HG03439 (cell line): ENCODE measurements around the gene SLC27A6.
"Not testable (repeated sequence)": the region's sequence is repeated elsewhere in the genome, so short reads cannot be mapped to it uniquely, and the experiment has no call there.

Experiments used
- ATAC-seq: cut with Tn5 transposase; IDR thresholded peaks from one replicate; pipeline ENCODE4 v1.9.1; 2021; ENCODE audit warnings: mild to moderate bottlenecking, moderate library complexity; ENCODE audit not compliant: unreplicated experiment

Gene SLC27A6, protein sequence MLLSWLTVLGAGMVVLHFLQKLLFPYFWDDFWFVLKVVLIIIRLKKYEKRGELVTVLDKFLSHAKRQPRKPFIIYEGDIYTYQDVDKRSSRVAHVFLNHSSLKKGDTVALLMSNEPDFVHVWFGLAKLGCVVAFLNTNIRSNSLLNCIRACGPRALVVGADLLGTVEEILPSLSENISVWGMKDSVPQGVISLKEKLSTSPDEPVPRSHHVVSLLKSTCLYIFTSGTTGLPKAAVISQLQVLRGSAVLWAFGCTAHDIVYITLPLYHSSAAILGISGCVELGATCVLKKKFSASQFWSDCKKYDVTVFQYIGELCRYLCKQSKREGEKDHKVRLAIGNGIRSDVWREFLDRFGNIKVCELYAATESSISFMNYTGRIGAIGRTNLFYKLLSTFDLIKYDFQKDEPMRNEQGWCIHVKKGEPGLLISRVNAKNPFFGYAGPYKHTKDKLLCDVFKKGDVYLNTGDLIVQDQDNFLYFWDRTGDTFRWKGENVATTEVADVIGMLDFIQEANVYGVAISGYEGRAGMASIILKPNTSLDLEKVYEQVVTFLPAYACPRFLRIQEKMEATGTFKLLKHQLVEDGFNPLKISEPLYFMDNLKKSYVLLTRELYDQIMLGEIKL

DNA sequence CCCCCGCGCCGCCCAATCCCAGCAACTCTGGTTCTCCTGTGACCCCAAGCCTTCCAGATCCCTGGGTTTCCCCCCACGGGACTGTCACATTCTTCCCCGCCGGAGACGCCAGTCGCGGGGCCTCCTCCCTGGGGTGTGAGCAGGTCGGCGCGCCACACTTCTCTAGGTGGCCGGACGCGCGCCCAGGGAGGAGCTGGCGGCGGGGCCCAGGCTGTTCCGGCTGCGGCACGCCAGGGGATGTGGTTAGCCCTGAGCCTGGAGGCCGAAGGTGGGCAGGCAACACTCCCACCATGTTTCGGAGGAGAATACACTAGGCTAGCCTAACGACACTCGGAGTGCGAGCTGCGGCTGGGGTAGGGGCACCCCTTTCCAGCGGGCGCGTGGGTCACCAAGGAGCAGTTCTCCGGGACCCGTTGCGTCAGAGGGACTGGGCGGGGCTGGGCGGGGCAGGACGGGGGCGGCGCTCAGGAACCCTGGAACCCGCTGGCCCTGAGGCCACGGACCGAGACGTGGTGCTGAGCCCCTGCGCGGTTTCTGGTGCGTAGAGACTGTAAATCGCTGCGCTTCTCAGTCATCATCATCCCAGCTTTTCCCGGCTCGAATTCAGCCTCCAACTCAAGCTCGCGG is at the start of gene SLC27A6:
SLC27A6 (plus strand) TSS at position 478 of the 627 bp plus-strand sequence. CDS start 650 bp downstream, outside the sequence.
- ATAC-seq: no peak

DNA sequence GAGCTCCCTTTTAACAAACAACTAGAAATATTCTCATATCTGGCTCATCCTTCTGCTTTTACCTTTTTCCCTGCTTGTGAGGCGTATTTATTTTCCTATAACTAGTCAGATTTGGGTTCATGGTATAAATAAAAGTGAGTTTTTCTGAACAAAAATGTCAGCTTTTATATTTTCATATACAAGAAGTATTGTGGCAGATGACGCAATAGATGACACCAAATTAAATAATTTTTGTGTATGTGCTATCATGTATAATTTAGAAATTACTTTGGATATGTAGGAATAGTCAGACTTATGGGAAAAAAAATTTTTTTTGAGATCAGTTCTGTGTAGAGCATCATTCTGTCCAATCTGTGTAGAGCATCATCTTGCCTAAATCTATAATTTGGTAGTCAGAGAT is 45.7 kb upstream of the SLC27A6 start:
- ATAC-seq: no peak

DNA sequence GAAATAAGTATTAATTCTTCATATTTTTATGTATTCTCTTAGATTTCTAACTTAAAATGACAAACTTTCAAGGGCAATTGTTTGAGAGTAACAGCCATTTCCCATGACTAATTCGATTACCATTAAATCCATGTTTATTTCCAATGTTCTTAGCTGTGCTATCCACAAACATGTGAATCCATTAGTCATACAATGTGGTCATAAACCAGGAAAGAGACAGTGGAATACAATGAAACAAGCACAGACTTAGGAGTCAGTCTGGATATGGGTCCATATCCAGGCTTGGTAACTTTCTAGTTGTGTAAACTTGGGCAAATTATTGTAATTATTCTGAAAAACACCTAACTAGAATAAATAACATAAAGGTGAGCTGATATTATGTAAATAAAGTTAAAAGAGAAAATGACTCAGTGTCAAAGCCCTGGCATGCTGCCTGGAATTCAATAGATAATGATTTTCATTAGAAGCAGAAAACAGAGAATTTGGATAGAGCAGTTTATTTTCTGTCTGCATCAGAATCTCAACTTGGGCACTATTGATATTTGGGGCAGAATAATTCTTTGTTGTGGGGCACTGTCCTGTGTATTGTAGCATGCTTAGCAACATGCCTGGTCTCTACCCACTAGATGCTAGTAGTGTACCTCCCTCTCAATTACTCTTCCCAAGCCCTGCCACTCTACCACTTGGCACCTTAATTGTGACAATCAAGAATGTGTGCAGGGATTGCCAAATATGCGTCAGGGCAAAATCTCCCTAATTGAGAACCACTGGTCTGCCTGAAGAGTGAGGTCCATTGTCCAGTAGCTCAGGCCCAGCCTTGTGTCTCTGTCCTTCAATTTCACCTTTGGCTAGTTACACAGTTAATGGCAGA is 44.7 kb upstream of the SLC27A6 start:
- ATAC-seq: no peak

DNA sequence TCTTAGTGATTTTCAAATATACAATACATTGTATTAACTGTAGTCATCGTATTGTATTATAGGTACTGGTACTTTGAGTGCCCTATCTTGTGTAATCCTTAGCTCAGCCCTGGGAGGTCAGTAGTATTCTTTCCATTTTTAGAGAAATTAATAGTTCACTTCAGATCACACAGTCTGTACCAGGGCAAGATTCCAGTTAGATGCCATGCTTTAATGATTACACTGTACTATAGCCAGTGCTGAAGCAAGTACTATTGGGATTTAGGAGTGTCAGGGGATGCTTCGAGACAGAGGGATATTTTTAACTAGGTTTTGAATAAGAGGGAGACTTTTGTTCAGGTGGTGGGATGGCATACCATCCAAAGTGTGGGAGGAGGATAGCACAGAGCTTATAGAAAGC is 41.0 kb upstream of the SLC27A6 start:
- no peak for ATAC-seq

DNA sequence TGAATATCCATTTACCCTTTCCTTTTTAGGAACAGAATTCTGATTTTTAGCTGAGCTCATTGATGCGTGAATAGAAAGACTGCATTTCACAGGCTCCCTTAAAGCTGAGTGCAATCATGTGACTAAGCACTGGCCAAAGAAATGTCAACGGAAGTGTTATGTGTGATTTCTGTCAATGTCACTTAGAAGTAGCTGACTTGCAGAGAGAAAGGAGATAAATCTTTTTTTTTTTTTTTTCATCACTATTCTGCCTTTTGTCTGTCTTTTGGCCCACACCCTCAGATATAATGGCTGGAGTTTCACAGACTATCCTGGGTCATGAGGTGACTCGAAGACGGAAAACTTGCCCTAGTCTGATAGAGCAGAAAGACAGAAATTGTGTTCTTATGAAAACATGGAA is 39.3 kb upstream of the SLC27A6 start:
- ATAC-seq: no peak

DNA sequence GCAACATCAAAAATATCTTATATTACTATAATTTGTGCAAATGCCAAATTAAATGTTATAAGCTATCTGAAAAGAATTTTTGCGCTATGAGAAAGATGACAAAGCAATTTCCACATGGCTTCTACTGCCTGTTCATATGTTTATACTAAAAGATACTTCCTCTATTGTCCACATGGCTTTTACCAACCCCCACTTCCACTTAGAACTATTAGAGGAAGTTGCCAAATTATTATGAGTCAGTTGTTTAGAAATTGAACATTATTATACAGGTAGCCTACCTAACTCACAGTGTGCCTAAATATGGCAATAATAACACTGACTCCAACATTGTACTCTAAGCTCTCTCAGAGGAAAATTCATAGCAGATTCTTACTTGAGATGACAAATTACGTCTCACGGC is 37.6 kb upstream of the SLC27A6 start:
- ATAC-seq: no peak

DNA sequence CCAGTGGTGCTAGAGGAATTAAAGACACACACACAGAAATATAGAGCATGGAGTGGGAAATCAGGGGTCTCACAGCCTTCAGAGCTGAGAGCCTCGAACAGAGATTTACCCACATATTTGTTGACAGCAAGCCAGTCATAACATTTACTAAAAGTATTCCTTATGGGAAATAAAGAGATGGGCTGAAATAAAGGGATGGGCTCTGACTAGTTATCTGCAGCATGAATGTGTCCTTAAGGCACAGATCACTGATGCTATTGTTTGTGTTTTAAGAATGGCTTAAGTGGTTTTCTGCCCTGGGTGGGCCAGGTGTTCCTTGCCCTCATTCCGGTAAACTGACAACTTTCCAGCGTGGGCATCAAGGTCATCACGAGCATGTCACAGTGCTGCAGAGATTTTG is 33.1 kb upstream of the SLC27A6 start:
- not testable (repeated sequence) for ATAC-seq

GRCh38 chr5:128943100-128943499 is 22.2 kb upstream of the SLC27A6 start:
- not testable (repeated sequence) for ATAC-seq

DNA sequence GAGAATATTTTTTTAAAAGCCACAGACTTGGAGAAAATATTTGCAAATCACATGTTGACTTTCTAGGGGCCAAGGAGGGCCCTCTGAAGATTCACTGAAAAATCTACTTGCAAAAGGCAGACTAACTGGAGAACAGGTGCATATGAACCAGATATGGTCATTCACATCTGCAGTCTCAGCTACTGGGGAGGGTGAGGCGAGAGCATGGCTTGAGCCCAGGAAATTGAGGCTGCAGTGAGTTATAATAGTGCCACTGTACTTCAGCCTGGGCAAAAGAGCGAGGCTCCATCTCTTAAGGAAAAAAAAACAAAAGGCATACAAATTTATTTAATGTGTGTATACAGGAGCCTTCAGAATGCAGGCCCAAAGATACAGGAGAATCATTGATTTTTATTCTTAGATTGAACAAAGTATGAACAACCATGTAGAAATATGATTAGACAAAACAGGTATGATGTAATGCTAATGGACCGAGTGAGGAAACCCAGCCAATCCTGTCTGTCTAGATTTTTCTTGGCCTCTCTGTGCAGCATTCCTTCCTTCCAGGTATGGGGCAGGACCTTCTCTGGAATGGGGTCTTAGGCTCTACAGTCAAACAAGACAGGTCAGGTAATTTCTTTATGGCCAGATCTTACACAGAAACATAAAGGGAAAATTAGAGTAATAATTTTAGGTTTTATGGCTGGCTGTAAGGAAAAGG is 15.3 kb upstream of the SLC27A6 start:
- no peak for ATAC-seq

- ATAC-seq: not testable (repeated sequence)
These were observed 14.0 kb upstream of the SLC27A6 start for GRCh38 chr5:128951301-128951700.

GRCh38 chr5:128956164-128956563 is 9.1 kb upstream of the SLC27A6 start:
- no peak for ATAC-seq

DNA sequence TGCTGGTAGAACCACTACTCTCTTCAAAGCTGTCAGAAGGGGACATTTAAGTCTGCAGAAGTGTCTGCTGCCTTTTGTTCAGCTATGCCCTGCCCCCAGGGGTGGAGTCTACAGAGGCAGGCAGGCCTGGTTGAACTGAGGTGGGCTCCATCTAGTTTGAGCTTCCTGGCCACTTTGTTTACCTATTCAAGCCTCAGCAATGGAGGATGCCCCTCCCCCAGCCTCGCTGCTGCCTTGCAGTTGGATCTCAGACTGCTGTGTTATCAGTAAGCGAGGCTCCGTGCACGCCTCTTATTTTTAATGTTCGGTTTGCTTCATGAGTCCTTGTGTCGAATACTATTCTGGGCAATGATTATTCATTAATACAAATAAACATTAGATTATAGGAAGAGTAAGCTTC is 3.1 kb upstream of the SLC27A6 start:
- no peak for ATAC-seq

- ATAC-seq: no peak
These were observed 482 bp downstream of the SLC27A6 start for GRCh38 chr5:128965638-128966302.

DNA sequence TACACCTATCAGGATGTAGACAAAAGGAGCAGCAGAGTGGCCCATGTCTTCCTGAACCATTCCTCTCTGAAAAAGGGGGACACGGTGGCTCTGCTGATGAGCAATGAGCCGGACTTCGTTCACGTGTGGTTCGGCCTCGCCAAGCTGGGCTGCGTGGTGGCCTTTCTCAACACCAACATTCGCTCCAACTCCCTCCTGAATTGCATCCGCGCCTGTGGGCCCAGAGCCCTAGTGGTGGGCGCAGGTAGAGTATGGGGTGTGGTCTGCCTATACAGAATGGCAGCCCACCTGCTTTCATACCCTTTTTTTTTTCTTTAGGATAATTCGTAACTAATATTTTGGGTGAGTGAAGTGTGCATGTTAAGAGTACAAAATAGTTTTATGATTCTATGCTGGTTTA is 1.1 kb downstream of the SLC27A6 start:
- no peak for ATAC-seq

GRCh38 chr5:128966846-128967245 is 1.6 kb downstream of the SLC27A6 start:
- no peak for ATAC-seq

- no peak for ATAC-seq
These were observed 8.0 kb downstream of the SLC27A6 start for GRCh38 chr5:128973244-128973643.

DNA sequence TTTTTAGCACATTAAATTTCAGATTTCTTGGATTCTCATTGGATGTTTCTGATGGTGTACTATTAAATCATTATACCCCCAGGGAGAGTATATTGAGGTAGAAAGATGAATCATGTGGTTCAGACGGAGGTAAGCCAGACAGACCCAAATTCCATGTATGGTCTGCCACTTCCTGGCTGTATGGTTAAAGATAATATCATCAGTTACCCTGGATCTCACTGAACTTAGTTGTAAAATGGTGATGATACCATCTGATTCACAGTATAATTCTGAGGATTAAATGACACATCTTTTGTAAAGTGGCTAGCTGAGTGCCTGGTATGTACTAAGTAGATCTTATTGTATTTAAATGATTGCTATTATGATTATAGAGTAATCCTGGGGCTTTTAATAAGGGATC is 9.3 kb downstream of the SLC27A6 start:
- ATAC-seq: no peak

- no peak for ATAC-seq
These were observed 14.5 kb downstream of the SLC27A6 start for GRCh38 chr5:128979761-128980160.

DNA sequence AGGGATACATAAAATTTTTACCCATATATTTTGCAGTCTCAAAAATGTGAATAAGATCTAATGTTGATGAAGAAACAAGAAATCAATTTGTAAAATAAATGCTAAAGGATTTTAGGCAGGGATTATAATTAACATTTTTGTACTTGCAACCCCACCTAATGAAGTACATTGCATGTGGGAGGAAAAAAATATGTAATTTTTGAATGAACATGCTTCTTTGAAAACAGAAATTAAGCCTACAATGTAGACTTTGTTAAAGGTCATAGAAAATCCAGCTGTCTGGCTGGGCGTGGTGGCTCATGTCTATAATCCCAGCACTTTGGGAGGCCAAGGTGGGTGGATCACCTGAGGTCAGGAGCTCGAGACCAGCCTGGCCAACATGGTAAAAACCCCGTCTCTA is 15.6 kb downstream of the SLC27A6 start:
- no peak for ATAC-seq

DNA sequence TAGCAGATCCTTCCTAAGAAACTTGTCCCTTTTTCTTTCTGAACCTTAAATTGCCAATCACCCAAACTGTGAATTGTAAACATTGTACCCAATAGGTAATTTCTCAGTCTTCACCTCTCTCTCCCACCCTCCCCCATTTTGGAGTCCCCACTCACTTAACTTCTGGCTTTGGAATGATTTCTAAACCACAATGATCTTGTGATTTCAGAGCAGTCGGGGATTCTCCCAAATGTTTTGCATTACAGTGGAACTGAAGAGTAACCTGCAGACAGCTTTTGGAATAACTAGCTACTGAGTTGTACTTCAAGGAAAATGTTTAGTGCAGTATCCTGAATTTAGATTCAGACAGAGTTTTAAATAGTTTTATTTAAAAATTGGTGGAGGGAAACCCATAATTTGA is 19.2 kb downstream of the SLC27A6 start:
- no peak for ATAC-seq
